GM18498 (cell line): ENCODE results near the gene AFF1.
"Not testable (repeated sequence)": the region's sequence is repeated elsewhere in the genome, so short reads cannot be mapped to it uniquely, and the experiment has no call there.

Experiments used
- ATAC-seq: cut with Tn5 transposase; IDR thresholded peaks from one replicate; pipeline ENCODE4 v1.9.1; 2021; ENCODE audit warnings: mild to moderate bottlenecking, moderate library complexity; ENCODE audit not compliant: unreplicated experiment

Gene AFF1

DNA sequence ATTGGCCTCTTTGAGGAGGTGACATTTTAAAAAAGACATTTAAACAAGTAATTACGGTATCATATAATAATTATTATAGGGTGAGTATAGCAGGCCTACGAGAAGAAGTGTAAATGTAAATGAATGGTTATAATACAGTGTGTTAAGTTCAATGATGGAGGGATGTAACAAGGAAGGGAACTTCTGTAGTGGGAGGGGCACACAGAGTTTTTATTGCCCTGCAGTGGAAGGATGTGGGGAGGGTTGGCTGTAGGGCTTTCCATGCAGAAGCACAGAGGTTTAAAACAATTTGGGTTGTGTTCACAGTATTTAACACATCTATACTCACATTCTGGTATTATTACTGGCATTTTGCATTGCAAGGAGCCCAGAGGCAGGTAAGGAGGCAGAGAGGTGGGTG is 41.1 kb downstream of the AFF1 start:
- ATAC-seq = no peak

DNA sequence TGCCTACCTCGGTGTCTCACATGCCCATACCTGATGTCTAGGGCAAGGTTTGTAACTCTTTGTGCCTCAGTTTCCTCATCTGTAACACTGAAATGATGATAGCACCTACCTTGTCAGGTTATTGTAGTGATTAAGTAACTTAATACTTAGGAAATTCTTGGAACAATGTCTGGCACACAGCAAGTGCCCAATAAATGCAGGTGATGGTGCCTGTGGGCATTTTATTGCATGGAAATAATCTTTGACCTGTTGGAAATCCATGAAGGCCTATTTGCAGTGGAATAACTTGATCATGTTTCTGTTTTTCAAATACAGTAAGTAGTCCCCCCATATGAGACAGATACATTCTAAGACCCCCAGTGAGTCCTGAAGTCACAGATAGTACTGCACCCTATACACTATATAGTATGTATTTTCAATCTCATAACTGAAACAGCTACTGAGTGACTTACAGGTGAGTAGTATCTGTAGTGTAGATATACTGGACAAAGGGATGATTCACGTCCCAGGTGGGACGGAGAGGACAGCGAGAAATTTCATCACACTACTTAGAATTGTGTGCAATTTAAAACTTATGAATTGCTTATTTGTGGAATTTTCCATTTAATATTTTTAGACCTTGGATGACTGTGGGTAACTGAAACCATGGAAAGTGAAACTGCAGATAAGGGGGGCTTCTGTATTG is 42.1 kb downstream of the AFF1 start:
- ATAC-seq = peak; percentile 3

DNA sequence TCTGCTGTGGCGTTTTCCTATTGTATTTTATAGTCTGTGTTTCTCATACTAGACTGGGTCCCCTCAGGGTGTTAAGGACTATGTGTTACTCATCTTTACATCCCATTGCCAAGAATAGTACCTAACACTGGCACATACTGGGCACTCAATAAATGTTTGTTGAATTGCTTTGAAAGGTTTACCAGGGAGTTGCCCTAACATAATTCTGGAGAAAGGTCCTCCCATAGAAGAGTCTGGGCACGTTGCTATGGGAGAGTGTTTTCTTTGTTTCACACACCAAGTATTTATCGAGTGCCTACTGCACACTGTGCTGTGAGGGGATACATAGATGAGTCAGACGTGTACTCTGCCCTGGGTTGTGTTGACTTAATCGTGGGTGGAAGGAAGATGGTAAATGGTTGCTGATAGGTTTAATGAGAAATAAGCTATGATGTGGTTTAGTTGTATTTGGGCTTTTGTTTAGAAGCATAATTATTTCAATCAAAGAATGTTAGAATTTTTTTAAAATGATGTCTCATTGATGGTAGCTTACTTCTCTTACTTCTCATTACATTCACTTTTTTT is 42.9 kb downstream of the AFF1 start:
- ATAC-seq = peak; percentile 92

DNA sequence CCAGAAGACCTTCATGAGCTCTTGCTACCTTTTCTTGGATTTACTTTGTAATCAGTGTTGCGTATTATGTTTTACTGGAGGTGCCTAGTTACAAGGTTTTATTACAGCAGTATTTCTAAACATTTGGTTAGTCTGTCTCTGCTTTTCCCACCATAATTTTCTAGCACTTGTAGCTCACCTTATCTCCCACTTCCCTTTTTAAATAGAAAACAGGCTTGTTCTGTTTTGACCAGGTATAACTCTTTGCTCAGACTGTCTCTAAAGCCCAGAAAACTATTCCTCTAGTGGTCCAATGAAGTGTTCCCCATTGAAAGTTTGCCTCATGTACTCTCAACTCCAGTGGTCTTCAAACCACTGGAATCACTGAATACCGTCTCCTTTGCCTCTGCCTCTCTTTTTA is 43.9 kb downstream of the AFF1 start:
- no peak for ATAC-seq

DNA sequence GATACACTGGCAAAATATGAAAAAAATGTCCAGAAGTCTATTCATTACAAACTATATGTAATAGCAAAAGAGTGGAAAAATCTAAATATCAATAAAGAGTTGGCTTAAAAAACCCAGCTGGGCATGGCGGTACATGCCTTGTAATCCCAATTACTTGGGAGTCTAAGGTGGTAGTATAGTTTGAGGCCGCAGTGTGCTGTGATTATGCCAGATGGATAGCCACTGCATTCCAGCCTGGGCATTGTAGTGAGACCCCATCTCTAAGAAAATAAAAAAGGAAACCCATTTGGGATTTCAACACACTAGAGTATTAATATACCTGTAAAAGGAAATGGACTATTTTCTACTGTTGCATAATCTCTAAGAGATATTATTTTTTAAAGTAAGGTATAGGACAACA is 45.4 kb downstream of the AFF1 start:
- no peak for ATAC-seq

DNA sequence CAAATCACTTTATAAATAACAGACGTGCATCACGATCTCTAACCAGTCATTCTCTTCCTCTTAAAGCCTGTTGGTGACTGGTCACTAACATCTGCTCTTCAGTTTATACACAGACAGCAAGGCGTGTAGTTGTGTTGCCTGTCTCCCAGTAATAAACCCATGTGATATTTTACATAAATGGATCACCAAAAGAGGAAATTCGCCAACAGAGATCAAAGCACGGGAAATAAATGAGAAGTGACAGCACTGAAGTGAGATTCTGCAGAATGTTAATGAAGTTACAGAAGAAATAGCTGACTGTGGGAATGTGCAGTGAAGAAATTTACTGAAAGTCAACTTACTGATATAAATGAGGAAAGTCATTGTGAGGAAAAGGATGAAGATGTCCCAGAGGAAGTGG is 47.0 kb downstream of the AFF1 start:
- no peak for ATAC-seq

DNA sequence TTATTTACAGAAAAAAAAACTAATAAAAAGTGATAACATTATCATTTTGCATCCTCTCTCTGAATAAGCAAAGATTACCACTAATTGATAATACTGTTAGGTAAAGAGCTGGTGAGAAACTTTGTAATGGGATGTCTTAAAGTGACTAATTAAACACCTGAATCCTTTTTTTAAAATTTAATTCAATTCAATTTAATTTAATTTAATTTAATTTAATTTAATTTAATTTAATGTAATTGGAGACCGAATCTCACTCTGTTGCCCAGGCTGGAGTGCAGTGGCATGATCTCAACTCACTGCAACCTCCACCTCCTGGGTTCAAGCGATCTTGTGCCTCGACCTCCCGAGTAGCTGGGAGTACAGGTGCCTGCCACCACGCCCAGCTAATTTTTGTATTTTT is 51.0 kb downstream of the AFF1 start:
- not testable (repeated sequence) for ATAC-seq

DNA sequence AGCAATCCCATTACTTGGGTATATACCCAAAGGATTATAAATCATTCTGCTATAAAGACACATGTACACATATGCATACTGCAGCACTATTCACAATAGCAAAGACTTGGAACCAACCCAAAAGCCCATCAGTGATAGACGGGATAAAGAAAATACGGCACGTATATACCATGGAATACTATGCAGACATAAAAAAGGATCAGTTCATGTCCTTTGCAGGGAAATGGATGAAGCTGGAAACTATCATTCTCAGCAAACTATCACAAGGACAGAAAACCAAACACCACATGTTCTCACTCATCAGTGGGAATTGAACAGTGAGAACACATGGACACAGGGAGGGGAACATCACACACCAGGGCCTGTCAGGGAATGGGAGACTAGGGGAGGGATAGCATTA is 54.8 kb downstream of the AFF1 start:
- ATAC-seq = not testable (repeated sequence)

DNA sequence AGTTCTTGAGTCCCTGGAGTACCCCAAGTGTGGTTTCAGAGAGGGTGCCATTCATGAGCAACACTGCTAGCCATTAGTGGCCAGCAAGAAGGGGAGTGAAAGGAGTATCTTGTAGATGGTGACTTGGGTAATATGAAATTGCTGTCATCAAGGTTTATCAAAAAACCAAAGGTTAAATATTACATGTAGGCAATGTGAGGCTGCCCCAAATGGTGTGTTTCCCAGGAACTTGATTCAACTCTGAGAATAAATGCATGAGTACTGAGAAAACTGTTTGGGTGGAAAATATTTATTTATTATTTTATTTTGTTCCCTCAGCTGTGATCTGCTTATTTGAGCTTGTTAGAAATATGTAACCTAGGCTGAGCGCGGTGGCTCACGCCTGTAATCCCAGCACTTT is 55.7 kb downstream of the AFF1 start:
- no peak for ATAC-seq

DNA sequence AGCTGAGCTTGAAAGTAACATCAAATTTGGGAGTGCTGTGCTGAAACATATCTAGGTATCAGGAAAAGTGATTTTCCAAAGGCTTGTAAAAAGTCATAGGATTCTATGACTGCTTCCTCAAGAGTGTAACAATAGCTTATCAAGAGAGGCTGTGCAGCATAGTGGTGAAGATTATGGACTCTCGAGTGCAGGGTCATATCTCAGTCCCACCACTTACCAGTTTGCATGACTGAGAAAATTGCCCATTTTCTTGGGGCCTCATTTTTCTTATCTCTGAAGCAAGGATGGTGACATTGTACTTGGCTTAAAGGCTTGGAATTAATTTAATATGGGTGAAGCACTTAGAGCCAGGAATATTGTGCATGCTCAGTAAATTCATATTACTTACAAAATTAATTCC is 57.2 kb downstream of the AFF1 start:
- ATAC-seq = no peak

DNA sequence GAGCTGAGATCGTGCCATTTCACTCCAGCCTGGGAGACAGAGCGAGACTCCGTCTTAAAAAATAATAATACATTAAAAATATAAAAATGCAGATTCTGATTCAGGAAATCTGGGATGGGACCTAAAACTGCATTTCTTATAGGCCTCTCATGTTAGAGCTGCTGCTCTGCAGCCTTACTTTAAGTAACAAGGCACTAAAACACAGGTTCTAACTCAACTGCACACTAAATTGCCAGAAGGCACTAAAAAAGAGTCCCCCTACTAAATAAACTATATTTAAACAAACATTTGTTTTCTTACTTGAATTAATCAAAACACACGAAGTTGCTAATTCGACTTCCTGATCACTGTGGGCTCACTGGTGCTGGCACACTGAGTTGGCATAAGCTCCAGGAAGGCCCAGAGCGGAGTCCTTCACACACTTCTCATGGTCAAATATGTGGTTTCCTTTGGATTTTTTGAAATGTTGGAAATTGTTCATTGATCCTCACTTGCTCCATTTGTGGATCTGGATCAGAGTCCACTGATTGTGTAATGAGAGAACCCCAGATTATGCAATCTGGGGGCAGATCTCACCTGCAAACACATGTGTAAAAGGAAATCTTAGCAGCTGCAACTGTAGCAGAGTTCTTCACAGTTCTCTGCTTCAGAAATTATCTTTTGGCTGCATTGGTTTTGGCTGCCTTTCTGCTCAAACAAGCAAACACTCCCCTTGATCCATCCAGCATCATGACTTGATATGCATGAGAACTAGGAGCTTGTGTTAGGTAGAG is 59.3 kb downstream of the AFF1 start:
- ATAC-seq = no peak

DNA sequence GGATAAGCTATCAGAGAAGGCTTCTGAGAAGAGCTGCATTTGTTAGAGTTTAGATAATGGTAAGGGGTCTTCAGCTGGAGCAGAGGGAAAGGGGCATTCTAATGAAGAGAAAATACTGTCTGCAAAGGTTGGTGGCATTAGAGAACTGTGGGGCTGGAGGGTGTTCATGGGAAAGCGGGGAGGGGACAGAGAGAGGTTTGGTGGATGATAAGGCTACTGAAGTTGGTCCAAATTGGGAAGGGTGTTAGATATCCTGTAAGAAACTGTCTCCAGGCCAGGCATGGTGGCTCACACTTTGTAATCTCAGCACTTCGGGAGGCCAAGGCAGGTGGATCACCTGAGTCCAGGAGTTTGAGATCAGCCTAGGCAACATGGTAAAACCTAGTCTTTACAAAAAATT is 59.9 kb downstream of the AFF1 start:
- ATAC-seq = no peak

DNA sequence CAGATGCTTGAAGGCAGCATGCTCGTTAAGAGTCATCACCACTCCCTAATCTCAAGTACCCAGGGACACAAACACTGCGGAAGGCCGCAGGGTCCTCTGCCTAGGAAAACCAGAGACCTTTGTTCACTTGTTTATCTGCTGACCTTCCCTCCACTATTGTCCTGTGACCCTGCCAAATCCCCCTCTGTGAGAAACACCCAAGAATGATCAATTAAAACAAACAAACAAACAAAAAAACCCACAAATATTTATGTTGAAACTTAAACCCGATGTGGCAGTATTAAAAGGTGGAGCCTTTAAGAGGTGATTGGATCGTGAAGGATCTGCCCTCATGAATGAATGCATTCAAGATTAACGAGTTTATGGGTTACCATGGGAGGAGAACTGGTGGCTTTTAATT is 61.7 kb downstream of the AFF1 start:
- not testable (repeated sequence) for ATAC-seq

DNA sequence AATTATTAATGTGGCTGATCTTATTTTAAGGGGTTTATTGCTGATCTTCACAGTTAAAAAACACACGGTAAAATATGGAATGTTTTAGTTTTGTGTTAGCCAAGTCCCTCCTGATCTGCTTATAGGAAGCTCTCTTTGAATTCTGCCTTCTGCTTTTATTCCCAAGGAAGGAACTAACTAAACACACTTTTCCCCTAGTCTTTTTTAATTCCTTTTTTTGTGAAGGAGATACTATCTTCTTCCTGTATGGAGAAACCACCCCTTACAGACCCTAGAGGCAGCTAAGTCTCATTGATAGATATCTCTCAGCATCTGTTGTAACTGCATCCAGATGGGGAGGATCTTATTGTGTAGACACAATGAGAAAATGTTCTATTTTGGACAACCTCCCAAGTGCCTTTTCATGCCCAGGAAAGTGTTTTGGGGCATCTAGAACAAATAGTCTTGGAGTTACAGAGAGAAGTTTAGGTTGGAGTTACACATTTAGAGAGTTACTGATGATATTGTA is 64.4 kb downstream of the AFF1 start:
- no peak for ATAC-seq

DNA sequence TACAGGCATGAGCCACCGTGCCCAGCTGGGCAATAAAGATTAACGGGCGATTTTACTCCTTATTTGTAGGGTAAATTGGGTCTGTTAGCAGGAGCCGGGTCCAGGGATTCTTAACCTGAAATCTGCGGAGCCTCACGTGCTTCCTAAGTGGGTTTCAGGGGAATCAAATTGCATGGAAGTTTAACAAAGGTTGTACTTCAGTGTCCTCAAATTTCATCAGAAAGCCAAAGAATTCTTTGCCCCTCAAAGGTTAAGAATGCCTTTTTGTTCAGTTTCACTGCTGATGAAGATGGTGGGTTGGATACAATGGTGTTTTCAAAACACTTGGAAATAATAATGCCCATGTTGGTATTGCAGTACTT is 67.9 kb downstream of the AFF1 start:
- ATAC-seq = no peak

DNA sequence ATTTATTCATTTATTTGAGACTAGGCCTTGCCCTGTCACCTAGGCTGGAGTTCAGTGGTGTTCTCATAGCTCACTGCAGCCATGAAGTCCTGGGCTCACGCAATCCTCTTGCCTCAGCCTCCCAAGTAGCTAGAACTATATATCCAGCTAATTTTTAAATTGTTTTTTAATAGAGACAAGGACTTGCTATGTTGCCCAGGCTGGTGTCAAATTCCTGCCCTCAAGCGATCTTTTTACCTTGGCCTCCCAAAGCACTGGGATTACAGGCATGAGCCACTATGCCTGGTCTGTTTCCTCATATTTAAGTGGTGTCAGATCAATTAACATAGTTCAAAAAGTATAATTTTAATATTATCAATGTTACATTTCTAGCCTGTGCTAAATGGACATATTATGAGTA is 68.5 kb downstream of the AFF1 start:
- ATAC-seq = no peak

DNA sequence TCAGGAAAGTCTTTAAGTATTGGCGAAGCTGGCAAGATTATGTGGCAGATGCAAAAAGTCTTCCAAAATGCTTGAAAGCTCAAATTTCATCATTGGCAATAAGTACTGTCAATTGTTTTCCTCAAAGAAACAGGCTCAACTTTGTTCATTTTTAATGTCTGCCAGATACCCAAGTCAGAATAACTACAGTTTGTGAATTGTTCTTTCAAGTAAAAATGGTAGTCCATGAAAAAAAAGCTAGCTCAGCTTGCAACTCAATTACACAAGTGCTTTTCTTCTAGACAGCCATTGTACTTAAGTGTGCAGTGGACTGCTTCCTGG is 70.5 kb downstream of the AFF1 start:
- no peak for ATAC-seq

DNA sequence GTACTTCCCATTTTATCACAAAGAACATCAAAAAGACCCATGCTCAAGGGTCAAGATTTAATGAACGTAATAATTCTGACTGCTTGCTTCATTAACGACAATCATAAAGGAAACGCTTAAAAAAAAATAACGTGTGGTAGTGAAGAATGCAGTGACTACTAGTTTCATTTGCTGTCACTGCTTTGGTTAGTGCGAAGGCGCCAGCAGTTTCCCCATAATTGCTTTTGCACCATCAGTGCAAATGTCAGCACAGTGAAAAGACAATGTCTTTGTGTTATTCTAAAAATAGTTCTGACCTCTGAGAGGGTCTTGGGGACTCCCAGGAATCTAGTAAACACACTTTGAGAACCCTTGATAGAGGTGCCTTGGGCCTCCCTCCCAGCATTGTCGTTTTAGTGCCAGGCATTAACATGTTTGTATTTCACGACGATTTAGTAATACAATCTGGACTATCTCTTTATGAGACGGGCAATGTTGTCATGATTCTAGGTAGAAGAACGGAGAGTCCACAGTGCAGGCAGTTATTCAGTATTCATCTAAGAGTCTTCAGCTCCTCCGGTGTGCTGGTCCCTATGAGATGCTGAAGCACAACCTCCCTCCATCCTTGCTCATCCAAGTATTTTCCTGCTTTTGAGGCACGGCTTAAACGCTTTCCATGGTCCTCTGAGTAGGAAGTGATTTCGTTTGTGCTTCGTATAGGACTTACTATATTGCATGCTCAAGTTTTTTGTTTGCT is 71.0 kb downstream of the AFF1 start:
- ATAC-seq = peak; percentile 21

DNA sequence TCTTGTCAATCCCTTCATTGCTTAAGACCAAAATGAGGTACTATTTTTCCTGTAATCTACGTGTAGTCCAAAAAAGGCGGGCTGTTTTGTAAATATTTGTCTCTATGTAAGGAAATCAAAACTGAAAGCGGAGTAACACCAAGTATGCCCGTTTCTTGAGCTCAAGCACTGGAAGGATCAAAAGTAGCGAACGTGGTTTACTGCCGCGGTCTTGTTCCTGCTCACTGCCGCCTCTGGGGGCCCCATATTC is 71.5 kb downstream of the AFF1 start:
- peak; percentile 58 for ATAC-seq

DNA sequence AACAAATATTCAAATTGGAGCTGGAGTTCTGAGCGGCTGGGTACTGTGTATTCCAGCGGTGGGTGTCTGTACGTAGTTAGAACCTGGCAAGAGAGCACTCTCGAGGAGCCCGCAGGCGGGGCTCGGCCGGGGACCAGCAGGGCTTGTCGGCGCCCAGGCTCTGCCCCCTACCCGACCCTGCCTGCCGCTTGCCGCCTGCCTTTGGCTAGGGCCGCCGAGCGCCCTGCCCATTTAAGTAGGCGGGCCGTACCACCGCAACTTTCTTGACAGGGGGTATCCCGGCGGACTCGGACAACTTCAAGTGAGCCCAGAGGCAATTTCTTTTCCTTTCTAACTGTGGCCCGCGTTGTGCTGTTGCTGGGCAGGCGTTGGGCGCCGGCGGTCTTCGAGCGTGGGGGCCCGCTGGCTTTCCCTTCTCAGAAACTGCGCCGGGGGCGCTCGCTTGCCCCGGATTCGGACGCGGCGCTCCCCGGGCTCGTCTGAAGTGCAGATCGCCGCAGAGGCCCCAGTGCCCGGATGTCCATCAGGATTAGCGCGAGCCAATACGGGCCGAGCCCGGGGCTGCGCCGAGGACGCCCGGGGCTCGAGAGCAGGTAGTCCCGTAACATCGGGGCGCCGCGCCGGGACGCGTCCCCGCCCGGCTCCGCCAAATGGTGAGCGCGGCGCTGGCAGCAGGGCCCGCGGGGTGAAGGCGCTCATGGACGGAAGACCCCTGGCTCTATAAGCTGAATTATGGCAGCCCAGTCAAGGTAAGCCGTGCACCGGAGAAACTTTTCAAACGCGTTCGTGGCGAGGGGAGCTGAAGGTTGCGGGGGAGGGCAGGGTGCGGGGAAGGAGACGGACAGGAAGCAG is 72.1 kb downstream of the AFF1 start:
- peak; percentile 76 for ATAC-seq
